GM18519 (cell line): Measurements from ENCODE around the gene ALMS1.
A peak's percentile ranks its signal among the peaks of the same experiment; 100 is the strongest.
"Not testable (repeated sequence)": the region's sequence is repeated elsewhere in the genome, so short reads cannot be mapped to it uniquely, and the experiment has no call there.

ENCODE experiments used
- ATAC-seq: cut with Tn5 transposase; IDR thresholded peaks from one replicate; pipeline ENCODE4 v1.9.1; 2021; ENCODE audit warnings: mild to moderate bottlenecking, moderate library complexity; ENCODE audit not compliant: unreplicated experiment, low FRiP score

The ALMS1 gene

GRCh38 chr2:73386894-73387636 is 1.4 kb downstream of the ALMS1 start:
- ATAC-seq, result no peak

GRCh38 chr2:73402386-73403103 is 16.9 kb downstream of the ALMS1 start:
- no peak for ATAC-seq

GRCh38 chr2:73403237-73403636 is 17.6 kb downstream of the ALMS1 start:
- no peak for ATAC-seq

- no peak for ATAC-seq
These were observed 18.8 kb downstream of the ALMS1 start for GRCh38 chr2:73404409-73404808.

- ATAC-seq, result no peak
These were observed 21.4 kb downstream of the ALMS1 start for GRCh38 chr2:73406996-73407395.

GRCh38 chr2:73408198-73408597 is 22.6 kb downstream of the ALMS1 start:
- no peak for ATAC-seq

GRCh38 chr2:73414696-73415095 is 29.1 kb downstream of the ALMS1 start:
- ATAC-seq, result no peak

- no peak for ATAC-seq
These were observed 30.3 kb downstream of the ALMS1 start for GRCh38 chr2:73415906-73416305.

- no peak for ATAC-seq
These were observed 32.7 kb downstream of the ALMS1 start for GRCh38 chr2:73418343-73418742.

GRCh38 chr2:73423913-73424312 is 38.3 kb downstream of the ALMS1 start:
- no peak for ATAC-seq

GRCh38 chr2:73426176-73426575 is 40.5 kb downstream of the ALMS1 start:
- no peak for ATAC-seq

- ATAC-seq, result no peak
These were observed 50.4 kb downstream of the ALMS1 start for GRCh38 chr2:73436019-73436418.

- ATAC-seq, result no peak
These were observed 58.6 kb downstream of the ALMS1 start for GRCh38 chr2:73444202-73444601.

- no peak for ATAC-seq
These were observed 63.2 kb downstream of the ALMS1 start for GRCh38 chr2:73448856-73449255.

- ATAC-seq, result no peak
These were observed 63.8 kb downstream of the ALMS1 start for GRCh38 chr2:73449404-73449803.

- peak; percentile 95 for ATAC-seq
These were observed 65.8 kb downstream of the ALMS1 start for GRCh38 chr2:73451263-73451972.

- ATAC-seq, result no peak
These were observed 72.3 kb downstream of the ALMS1 start for GRCh38 chr2:73457982-73458381.

- not testable (repeated sequence) for ATAC-seq
These were observed 76.8 kb downstream of the ALMS1 start for GRCh38 chr2:73462388-73462787.

GRCh38 chr2:73468376-73468775 is 82.7 kb downstream of the ALMS1 start:
- ATAC-seq, result no peak

- not testable (repeated sequence) for ATAC-seq
These were observed 98.2 kb downstream of the ALMS1 start for GRCh38 chr2:73483874-73484273.

GRCh38 chr2:73487112-73487657 is 101.5 kb downstream of the ALMS1 start:
- no peak for ATAC-seq
